Mesothelial cell of epicardium (in vitro differentiated cells): ENCODE measurements around the gene CLTCL1. TPM values are rescaled to one million over a fixed set of nuclear protein-coding genes. Genes with fewer than 3 reads are reported as not detected.

Source experiments
- DNase-seq, 2 experiments: peaks; one replicate each; pipeline ENCODE4 v3.0.0; 2021; ENCODE audit warnings: low spot score in 2 of 2; ENCODE audit not compliant: unreplicated experiment in 2 of 2
- H3K27ac Mint-ChIP-seq: 2 replicates; pipeline ENCODE4 v1.8.0; 2021; ENCODE audit warnings: mixed read lengths
- H3K27me3 Mint-ChIP-seq: 2 replicates; pipeline ENCODE4 v1.8.0; 2021; ENCODE audit warnings: low read depth, mixed read lengths
- H3K36me3 Mint-ChIP-seq: 2 replicates; pipeline ENCODE4 v1.8.0; 2021; ENCODE audit warnings: mixed read lengths
- H3K4me1 Mint-ChIP-seq: 2 replicates; pipeline ENCODE4 v1.8.0; 2021; ENCODE audit warnings: mixed read lengths
- H3K4me3 Mint-ChIP-seq: 2 replicates; pipeline ENCODE4 v1.8.0; 2021; ENCODE audit warnings: mild to moderate bottlenecking, moderate library complexity, mixed read lengths
- H3K9me3 Mint-ChIP-seq: 2 replicates; pipeline ENCODE4 v1.8.0; 2021; ENCODE audit warnings: mixed read lengths
- CTCF ChIP-seq: fragments of 200-600 bp; sonication (generic); IDR thresholded peaks from one replicate; pipeline ENCODE4 v1.5.0; 2021; ENCODE audit warnings: antibody characterized with exemption; ENCODE audit not compliant: unreplicated experiment
- total RNA-seq: library from RNA; stranded (reverse); gene quantifications from 3 replicates; pipeline ENCODE4 v1.2.1, GENCODE V29; 2021

Gene CLTCL1
- total RNA-seq, 1 donor from 2014 or later = 5.9 TPM

GRCh38 chr22:19239464-19239863 is 52.1 kb downstream of the CLTCL1 start:
- H3K27me3 Mint-ChIP-seq = no peaks in the 10 kb centered on the region
- no peak for TF ChIP-seq CTCF
- DNase-seq = no peak
- no peaks in the 10 kb centered on the region for H3K9me3 Mint-ChIP-seq
- no peak overlapping the region for H3K27ac Mint-ChIP-seq
- H3K4me1 Mint-ChIP-seq = no peaks in the 10 kb centered on the region
- no peak overlapping the region for H3K4me3 Mint-ChIP-seq
- no peaks in the 10 kb centered on the region for H3K36me3 Mint-ChIP-seq

GRCh38 chr22:19238900-19239299 is 52.6 kb downstream of the CLTCL1 start:
- TF ChIP-seq CTCF = no peak
- H3K9me3 Mint-ChIP-seq = no peaks in the 10 kb centered on the region
- no peaks in the 10 kb centered on the region for H3K27me3 Mint-ChIP-seq
- H3K4me1 Mint-ChIP-seq = no peaks in the 10 kb centered on the region
- no peak overlapping the region for H3K27ac Mint-ChIP-seq
- H3K4me3 Mint-ChIP-seq = no peak overlapping the region
- H3K36me3 Mint-ChIP-seq = no peaks in the 10 kb centered on the region
- DNase-seq = no peak

- Mint-ChIP-seq H3K27ac (no peak overlapping the region), H3K9me3 (no peaks in the 10 kb centered on the region), H3K36me3 (peaks cover 8% of the 10 kb centered on the region), H3K4me3 (no peak overlapping the region), H3K27me3 (no peaks in the 10 kb centered on the region), H3K4me1 (no peaks in the 10 kb centered on the region)
- no peak for DNase-seq
- no peak for TF ChIP-seq CTCF
These were observed 55.6 kb downstream of the CLTCL1 start for GRCh38 chr22:19235874-19236273.

GRCh38 chr22:19234126-19234896 is 57.2 kb downstream of the CLTCL1 start:
- H3K4me3 Mint-ChIP-seq = no peak overlapping the region
- H3K27me3 Mint-ChIP-seq = no peaks in the 10 kb centered on the region
- no peaks in the 10 kb centered on the region for H3K4me1 Mint-ChIP-seq
- no peaks in the 10 kb centered on the region for H3K9me3 Mint-ChIP-seq
- H3K36me3 Mint-ChIP-seq = peaks cover 8% of the 10 kb centered on the region
- TF ChIP-seq CTCF = no peak
- H3K27ac Mint-ChIP-seq = no peak overlapping the region
- DNase-seq = no peak

- no peak for TF ChIP-seq CTCF
- no peak overlapping the region for H3K27ac Mint-ChIP-seq
- H3K9me3 Mint-ChIP-seq = no peaks in the 10 kb centered on the region
- H3K4me1 Mint-ChIP-seq = no peaks in the 10 kb centered on the region
- peaks cover 8% of the 10 kb centered on the region for H3K36me3 Mint-ChIP-seq
- H3K27me3 Mint-ChIP-seq = no peaks in the 10 kb centered on the region
- DNase-seq = no peak
- H3K4me3 Mint-ChIP-seq = no peak overlapping the region
These were observed 58.3 kb downstream of the CLTCL1 start for GRCh38 chr22:19233189-19233661.
